Endothelial cell of umbilical vein (primary cell): ENCODE measurements around the gene OR4N5. TPM values are rescaled to one million over a fixed set of nuclear protein-coding genes. Genes with fewer than 3 reads are reported as not detected.

Experiments
- BruUV-seq: library from RNA; stranded (reverse); fragments of 400-500 nt; replicated peaks from 2 replicates; lab custom pipeline; 2021; lab: Mats Ljungman, UMichigan
- CTCF ChIA-PET: fragments of 300-600, 350-600 bp; sonication (Branson Sonifier 250); formaldehyde crosslinking; loops from one replicate; lab custom pipeline; 2021; ENCODE audit warnings: antibody characterized with exemption, inconsistent platforms; lab: Charles Lee
- POLR2A ChIA-PET: fragments of 300-600, 350-600 bp; sonication (Branson Sonifier 250); formaldehyde crosslinking; loops from one replicate; lab custom pipeline; 2021; ENCODE audit warnings: antibody characterized with exemption, inconsistent platforms; lab: Charles Lee
- DNase-seq: peaks from one replicate; pipeline ENCODE4 v3.0.0-alpha.2; 2011; ENCODE audit warnings: low read depth, low spot score
- FAIRE-seq: peaks from 2 replicates; lab custom pipeline; 2011; peaks lifted over from hg19 to GRCh38; lab: Jason Lieb, UNC
- H2AFZ ChIP-seq: 2 replicates; pipeline ENCODE4 v1.6.0; 2012; ENCODE audit warnings: low read depth, low read length, control low read depth, inconsistent platforms
- H3K27ac ChIP-seq: 2 replicates; pipeline ENCODE4 v1.5.1; 2011; ENCODE audit warnings: low read depth, mild to moderate bottlenecking, control low read depth, low read length, moderate library complexity; ENCODE audit not compliant: insufficient read depth
- H3K27me3 ChIP-seq, 2 experiments: 2 replicates each; pipeline versions ENCODE4 v1.6.0 to v1.6.1; 2011; ENCODE audit warnings: low read length in 2 of 2, mixed read lengths in 1 of 2; ENCODE audit not compliant: control insufficient read depth in 2 of 2, insufficient read depth in 2 of 2
- H3K36me3 ChIP-seq, 2 experiments: 2 replicates in 1 of 2; 3 replicates in 1 of 2; pipeline ENCODE4 v1.5.1; 2011; ENCODE audit warnings: low read length in 2 of 2, mild to moderate bottlenecking in 1 of 2, moderate library complexity in 1 of 2; ENCODE audit not compliant: control insufficient read depth in 2 of 2, insufficient read depth in 2 of 2; ENCODE audit errors: extremely low read depth in 1 of 2
- H3K4me1 ChIP-seq: 3 replicates; pipeline ENCODE4 v1.5.1; 2011; ENCODE audit warnings: mild to moderate bottlenecking, low read length; ENCODE audit not compliant: control insufficient read depth, insufficient read depth; ENCODE audit errors: extremely low read depth
- H3K4me2 ChIP-seq: 2 replicates; pipeline ENCODE4 v1.6.1; 2011; ENCODE audit warnings: low read length, control low read depth, mixed read lengths; ENCODE audit not compliant: insufficient read depth
- H3K4me3 ChIP-seq, 3 experiments: fragments of 200-600 bp in 1 of 3; sonication (generic), shearing (Covaris generic) in 1 of 3; replicated peaks in 1 of 3; 2 replicates each; pipeline ENCODE4 v1.5.1; 2011 to 2016; ENCODE audit warnings: control low read depth in 3 of 3, low read length in 3 of 3, mild to moderate bottlenecking in 2 of 3, inconsistent platforms in 1 of 3, low read depth in 1 of 3, moderate library complexity in 1 of 3; ENCODE audit not compliant: insufficient read depth in 1 of 3
- H3K79me2 ChIP-seq: 2 replicates; pipeline ENCODE4 v1.6.0; 2012; ENCODE audit warnings: low read length, inconsistent platforms; ENCODE audit not compliant: control insufficient read depth, insufficient read depth
- H3K9ac ChIP-seq: replicated peaks from 2 replicates; pipeline ENCODE3; 2011; ENCODE audit warnings: low read length, control low read depth; ENCODE audit not compliant: insufficient read depth; ENCODE audit errors: extremely low read depth
- H3K9me1 ChIP-seq: replicated peaks from 3 replicates; pipeline ENCODE4 v1.6.0; 2011; ENCODE audit warnings: mild to moderate bottlenecking, low read length; ENCODE audit not compliant: control insufficient read depth, insufficient read depth; ENCODE audit errors: extremely low read depth
- H3K9me3 ChIP-seq: replicated peaks from 2 replicates; pipeline ENCODE4 v1.5.1; 2012; ENCODE audit warnings: low read length, inconsistent platforms; ENCODE audit not compliant: control insufficient read depth, insufficient read depth
- H4K20me1 ChIP-seq: replicated peaks from 2 replicates; pipeline ENCODE3; 2011; ENCODE audit warnings: mild to moderate bottlenecking, low read length; ENCODE audit not compliant: control insufficient read depth, insufficient read depth; ENCODE audit errors: extremely low read depth
- CTCF ChIP-seq, 2 donors: IDR thresholded peaks; 1 replicate in 1 of 2; 2 replicates in 1 of 2; pipeline ENCODE4 v1.5.1; 2011; ENCODE audit warnings: low read length in 2 of 2, mild to moderate bottlenecking in 2 of 2, moderate library complexity in 2 of 2, control low read depth in 1 of 2, inconsistent platforms in 1 of 2, low read depth in 1 of 2; ENCODE audit not compliant: insufficient read depth in 1 of 2; ENCODE audit errors: extremely low read depth in 1 of 2
- EZH2 ChIP-seq: IDR thresholded peaks from 2 replicates; pipeline ENCODE4 v1.6.1; 2012; ENCODE audit warnings: borderline replicate concordance, low read depth, mild to moderate bottlenecking, moderate library complexity, low read length, inconsistent platforms; ENCODE audit not compliant: severe bottlenecking
- FOS ChIP-seq: IDR thresholded peaks from 2 replicates; pipeline ENCODE4 v1.6.1; 2011; ENCODE audit warnings: mild to moderate bottlenecking, low read length, moderate library complexity, borderline replicate concordance; ENCODE audit not compliant: insufficient read depth
- GATA2 ChIP-seq: IDR thresholded peaks from 2 replicates; pipeline ENCODE4 v1.7.0; 2011; ENCODE audit warnings: low read depth, mild to moderate bottlenecking, moderate library complexity, mixed read lengths, low read length; ENCODE audit not compliant: insufficient read length, insufficient read depth
- JUN ChIP-seq: IDR thresholded peaks from 2 replicates; pipeline ENCODE4 v1.6.1; 2011; ENCODE audit warnings: borderline replicate concordance, low read depth; ENCODE audit not compliant: insufficient read length, insufficient read depth
- MAX ChIP-seq: IDR thresholded peaks from 2 replicates; pipeline ENCODE4 v1.6.1; 2011; ENCODE audit not compliant: insufficient read depth, insufficient read length
- MYC ChIP-seq: IDR thresholded peaks from one replicate; pipeline ENCODE4 v1.6.1; 2011; ENCODE audit warnings: mild to moderate bottlenecking, low read depth, low read length
- POLR2A ChIP-seq: IDR thresholded peaks from 2 replicates; pipeline ENCODE4 v1.6.1; 2012; ENCODE audit warnings: low read depth, mild to moderate bottlenecking, control low read depth, low read length
- POLR2AphosphoS5 ChIP-seq: IDR thresholded peaks from 2 replicates; pipeline ENCODE4 v1.6.1; 2012; ENCODE audit warnings: low read depth, mild to moderate bottlenecking, control low read depth, low read length, moderate library complexity; ENCODE audit not compliant: insufficient read depth
- dilution Hi-C: fragments of 300-500 bp; cut with MboI; formaldehyde crosslinking; loops from one replicate; pipeline ENCODE4 v1.15.0; 2019; ENCODE audit warnings: low sequenced_read_pairs; ENCODE audit not compliant: extremely low pct_ligation_motif_present
- intact Hi-C: fragments of 100-400 bp; cut with micrococcal nuclease; formaldehyde crosslinking; loops from one replicate; pipeline ENCODE4 v1.10.0; 2022
- polyA plus RNA-seq, 4 experiments: library from polyadenylated mRNA; depleted of rRNA in 3 of 4; stranded (reverse) in 3 of 4; unstranded in 1 of 4; fragments of >200 nt; gene quantifications; 2 replicates each; pipeline versions ENCODE4 v1.2.1 to v1.2.3, GENCODE V29; 2011 to 2012; ENCODE audit warnings: missing spikeins in 1 of 4
- total RNA-seq: library from RNA; stranded (reverse); gene quantifications from 2 replicates; pipeline ENCODE4 v1.2.3, GENCODE V29; 2021

The OR4N5 gene
- total and polyA plus RNA-seq, 2 donors (not counting 3 experiments of a cell fraction or from before 2014, with no cell fraction given) = not detected

GRCh38 chr14:20143911-20144310, 5.3 kb downstream of the OR4N5 start:
- no peak overlapping the region for H3K4me2 ChIP-seq
- no peak overlapping the region for H2AFZ ChIP-seq
- no TSS peak for BruUV-seq

More at GRCh38 chr14:20143911-20144310, 5.3 kb downstream of the OR4N5 start:
- H3K9me1 ChIP-seq = no peaks in the 10 kb centered on the region
- ChIA-PET CTCF (no interaction called here), POLR2A (no interaction called here)
- TF ChIP-seq CTCF (IDR thresholded peaks at IDR 0.05; ENCODE audit: extremely low read depth in 1 of 2, insufficient read depth in 1 of 2, low read depth in 1 of 2, low read length in 2 of 2) = no peak
- no peak for TF ChIP-seq FOS
- no peak for TF ChIP-seq POLR2AphosphoS5
- no peak for TF ChIP-seq JUN
- TF ChIP-seq GATA2 = no peak
- TF ChIP-seq MAX = no peak
- TF ChIP-seq POLR2A = no peak
- TF ChIP-seq EZH2 = no peak
- no peak for TF ChIP-seq MYC
- no peaks in the 10 kb centered on the region for H3K4me1 ChIP-seq
- H3K9me3 ChIP-seq = peaks cover 2% of the 10 kb centered on the region
- no peak for FAIRE-seq
- no peaks in the 10 kb centered on the region for H4K20me1 ChIP-seq
- no peak overlapping the region for H3K9ac ChIP-seq
- dilution Hi-C loops (no loop called here), intact Hi-C loops (no loop called here)
- no peaks in the 10 kb centered on the region for H3K36me3 ChIP-seq
- no peak overlapping the region for H3K27ac ChIP-seq
- no peaks in the 10 kb centered on the region for H3K79me2 ChIP-seq
- no peak overlapping the region for H3K4me3 ChIP-seq
- no peak for DNase-seq
- no peaks in the 10 kb centered on the region for H3K27me3 ChIP-seq
